ENCODE results near the gene TSPEAR.

DNA sequence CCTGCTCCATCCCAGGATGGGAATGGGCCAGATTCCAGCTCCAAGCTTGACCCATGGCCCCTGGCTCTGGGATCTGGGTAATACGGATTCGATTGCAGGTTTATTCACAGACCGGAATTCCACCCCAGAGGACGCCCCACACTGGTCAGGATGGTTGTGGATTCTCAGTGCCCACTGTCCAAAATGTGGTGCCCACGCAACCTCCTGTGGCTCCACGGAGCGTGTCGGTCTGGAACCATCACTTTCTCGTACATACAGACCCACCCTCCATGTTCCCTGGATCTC is 203.0 kb downstream of the TSPEAR start:
- TF ChIP-seq, protein P1, sequence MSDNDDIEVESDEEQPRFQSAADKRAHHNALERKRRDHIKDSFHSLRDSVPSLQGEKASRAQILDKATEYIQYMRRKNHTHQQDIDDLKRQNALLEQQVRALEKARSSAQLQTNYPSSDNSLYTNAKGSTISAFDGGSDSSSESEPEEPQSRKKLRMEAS (IDR thresholded peaks at IDR 0.05; ENCODE audit: low read depth) = no peak
- TF ChIP-seq TCF12 (IDR thresholded peaks at IDR 0.05) = no peak
- TF ChIP-seq, protein P2, sequence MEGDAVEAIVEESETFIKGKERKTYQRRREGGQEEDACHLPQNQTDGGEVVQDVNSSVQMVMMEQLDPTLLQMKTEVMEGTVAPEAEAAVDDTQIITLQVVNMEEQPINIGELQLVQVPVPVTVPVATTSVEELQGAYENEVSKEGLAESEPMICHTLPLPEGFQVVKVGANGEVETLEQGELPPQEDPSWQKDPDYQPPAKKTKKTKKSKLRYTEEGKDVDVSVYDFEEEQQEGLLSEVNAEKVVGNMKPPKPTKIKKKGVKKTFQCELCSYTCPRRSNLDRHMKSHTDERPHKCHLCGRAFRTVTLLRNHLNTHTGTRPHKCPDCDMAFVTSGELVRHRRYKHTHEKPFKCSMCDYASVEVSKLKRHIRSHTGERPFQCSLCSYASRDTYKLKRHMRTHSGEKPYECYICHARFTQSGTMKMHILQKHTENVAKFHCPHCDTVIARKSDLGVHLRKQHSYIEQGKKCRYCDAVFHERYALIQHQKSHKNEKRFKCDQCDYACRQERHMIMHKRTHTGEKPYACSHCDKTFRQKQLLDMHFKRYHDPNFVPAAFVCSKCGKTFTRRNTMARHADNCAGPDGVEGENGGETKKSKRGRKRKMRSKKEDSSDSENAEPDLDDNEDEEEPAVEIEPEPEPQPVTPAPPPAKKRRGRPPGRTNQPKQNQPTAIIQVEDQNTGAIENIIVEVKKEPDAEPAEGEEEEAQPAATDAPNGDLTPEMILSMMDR (IDR thresholded peaks at IDR 0.05) = no peak
- TF ChIP-seq RFX5 (IDR thresholded peaks at IDR 0.05; ENCODE audit: low read length) = no peak
- no peak for TF ChIP-seq JUND (IDR thresholded peaks at IDR 0.05)
- TF ChIP-seq CHD2 (IDR thresholded peaks at IDR 0.05; ENCODE audit: low read length, partially characterized antibody) = no peak
- TF ChIP-seq GABPA (IDR thresholded peaks at IDR 0.05; ENCODE audit: low read depth) = no peak
- TF ChIP-seq SMC3 (IDR thresholded peaks at IDR 0.05; ENCODE audit: low read depth, low read length) = no peak
- no peak for TF ChIP-seq EP300 (IDR thresholded peaks at IDR 0.05; ENCODE audit: borderline replicate concordance in 1 of 2, low read depth in 1 of 2, low read length in 1 of 2)
- TF ChIP-seq GATA2 (CRISPR knock-in tag; IDR thresholded peaks at IDR 0.05) = no peak
- TF ChIP-seq EZH2phosphoT487 (IDR thresholded peaks at IDR 0.05; ENCODE audit: borderline replicate concordance, low read depth) = no peak
- TF ChIP-seq RCOR1 (IDR thresholded peaks at IDR 0.05; ENCODE audit: low read length) = no peak

Measured in SK-N-SH (cell line).